ENCODE data around the gene CARMIL1.

DNA sequence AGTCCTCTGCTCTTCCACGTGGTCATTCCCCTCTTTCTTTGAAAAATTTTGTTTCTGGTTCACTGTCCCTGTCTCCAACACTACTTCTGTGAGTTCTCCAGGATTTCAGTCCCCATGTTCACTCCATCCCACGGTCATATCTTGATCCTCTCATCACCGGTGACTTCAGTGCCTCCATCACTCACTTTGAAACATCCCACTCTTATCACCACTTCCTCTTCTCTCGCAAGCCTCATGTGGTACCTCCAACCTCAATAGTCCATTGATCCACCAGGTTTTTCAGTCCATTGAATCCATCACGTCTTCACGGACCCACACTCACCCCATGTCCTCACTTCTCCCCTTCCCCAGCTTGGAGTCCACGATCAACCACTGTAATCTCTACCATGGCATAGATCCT, 64.8 kb downstream of the CARMIL1 start:
- no peak for TF ChIP-seq POLR2A (IDR thresholded peaks at IDR 0.05)
- TF ChIP-seq, protein P1, sequence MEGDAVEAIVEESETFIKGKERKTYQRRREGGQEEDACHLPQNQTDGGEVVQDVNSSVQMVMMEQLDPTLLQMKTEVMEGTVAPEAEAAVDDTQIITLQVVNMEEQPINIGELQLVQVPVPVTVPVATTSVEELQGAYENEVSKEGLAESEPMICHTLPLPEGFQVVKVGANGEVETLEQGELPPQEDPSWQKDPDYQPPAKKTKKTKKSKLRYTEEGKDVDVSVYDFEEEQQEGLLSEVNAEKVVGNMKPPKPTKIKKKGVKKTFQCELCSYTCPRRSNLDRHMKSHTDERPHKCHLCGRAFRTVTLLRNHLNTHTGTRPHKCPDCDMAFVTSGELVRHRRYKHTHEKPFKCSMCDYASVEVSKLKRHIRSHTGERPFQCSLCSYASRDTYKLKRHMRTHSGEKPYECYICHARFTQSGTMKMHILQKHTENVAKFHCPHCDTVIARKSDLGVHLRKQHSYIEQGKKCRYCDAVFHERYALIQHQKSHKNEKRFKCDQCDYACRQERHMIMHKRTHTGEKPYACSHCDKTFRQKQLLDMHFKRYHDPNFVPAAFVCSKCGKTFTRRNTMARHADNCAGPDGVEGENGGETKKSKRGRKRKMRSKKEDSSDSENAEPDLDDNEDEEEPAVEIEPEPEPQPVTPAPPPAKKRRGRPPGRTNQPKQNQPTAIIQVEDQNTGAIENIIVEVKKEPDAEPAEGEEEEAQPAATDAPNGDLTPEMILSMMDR (IDR thresholded peaks at IDR 0.05), result no peak
- TF ChIP-seq POLR2AphosphoS5 (IDR thresholded peaks at IDR 0.05), result no peak

Measured in suprapubic skin (tissue), 4 donors.